Right lung (tissue), 10 donors: ENCODE results near the gene MAP2K6. TPM values are rescaled to one million over a fixed set of nuclear protein-coding genes. Genes with fewer than 3 reads are reported as not detected.

Source experiments
- DNase-seq, 2 donors: peaks; one replicate each; pipeline ENCODE4 v3.0.0-alpha.2; 2013
- long read RNA-seq, 8 donors: transcript quantifications; one replicate each; lab custom pipeline, GENCODE V29; 2026
- polyA plus RNA-seq, 5 donors: library from polyadenylated mRNA; unstranded; fragments of 120-200 nt; gene quantifications; one replicate each; pipeline versions ENCODE4 v1.2.1 to v1.2.3, GENCODE V29; 2013; ENCODE audit warnings: inconsistent platforms in 1 of 5, low replicate concordance in 1 of 5; ENCODE audit not compliant: insufficient read length in 5 of 5, insufficient read depth in 1 of 5

The MAP2K6 gene
- polyA plus RNA-seq = 10 to 100 TPM; 14.5 to 25.0 (median 23.4) TPM
- long read RNA-seq, donor 1, full-length matches to known transcripts = 3 of 3 reads
- long read RNA-seq, donor 1, partial matches to known transcripts = 0 of 3 reads
- long read RNA-seq, donor 1, other reads (novel, unspliced or antisense) = 0 of 3 reads
- long read RNA-seq, donor 2, full-length matches to known transcripts = 5 of 5 reads
- long read RNA-seq, donor 2, partial matches to known transcripts = 0 of 5 reads
- long read RNA-seq, donor 2, other reads (novel, unspliced or antisense) = 0 of 5 reads
- long read RNA-seq, donor 3, full-length matches to known transcripts = 4 of 4 reads
- long read RNA-seq, donor 3, partial matches to known transcripts = 0 of 4 reads
- long read RNA-seq, donor 3, other reads (novel, unspliced or antisense) = 0 of 4 reads
- long read RNA-seq, donor 4, full-length matches to known transcripts = 2 of 2 reads
- long read RNA-seq, donor 4, partial matches to known transcripts = 0 of 2 reads
- long read RNA-seq, donor 4, other reads (novel, unspliced or antisense) = 0 of 2 reads
- long read RNA-seq, donor 5, full-length matches to known transcripts = 1 of 1 reads
- long read RNA-seq, donor 5, partial matches to known transcripts = 0 of 1 reads
- long read RNA-seq, donor 5, other reads (novel, unspliced or antisense) = 0 of 1 reads
- long read RNA-seq, donor 6, full-length matches to known transcripts = 3 of 3 reads
- long read RNA-seq, donor 6, partial matches to known transcripts = 0 of 3 reads
- long read RNA-seq, donor 6, other reads (novel, unspliced or antisense) = 0 of 3 reads
- long read RNA-seq, donor 7, partial matches to known transcripts = 0 of 2 reads
- long read RNA-seq, donor 7, other reads (novel, unspliced or antisense) = 0 of 2 reads
- long read RNA-seq, donor 8, full-length matches to known transcripts = 1 of 1 reads
- long read RNA-seq, donor 8, partial matches to known transcripts = 0 of 1 reads
- long read RNA-seq, donor 8, other reads (novel, unspliced or antisense) = 0 of 1 reads

DNA sequence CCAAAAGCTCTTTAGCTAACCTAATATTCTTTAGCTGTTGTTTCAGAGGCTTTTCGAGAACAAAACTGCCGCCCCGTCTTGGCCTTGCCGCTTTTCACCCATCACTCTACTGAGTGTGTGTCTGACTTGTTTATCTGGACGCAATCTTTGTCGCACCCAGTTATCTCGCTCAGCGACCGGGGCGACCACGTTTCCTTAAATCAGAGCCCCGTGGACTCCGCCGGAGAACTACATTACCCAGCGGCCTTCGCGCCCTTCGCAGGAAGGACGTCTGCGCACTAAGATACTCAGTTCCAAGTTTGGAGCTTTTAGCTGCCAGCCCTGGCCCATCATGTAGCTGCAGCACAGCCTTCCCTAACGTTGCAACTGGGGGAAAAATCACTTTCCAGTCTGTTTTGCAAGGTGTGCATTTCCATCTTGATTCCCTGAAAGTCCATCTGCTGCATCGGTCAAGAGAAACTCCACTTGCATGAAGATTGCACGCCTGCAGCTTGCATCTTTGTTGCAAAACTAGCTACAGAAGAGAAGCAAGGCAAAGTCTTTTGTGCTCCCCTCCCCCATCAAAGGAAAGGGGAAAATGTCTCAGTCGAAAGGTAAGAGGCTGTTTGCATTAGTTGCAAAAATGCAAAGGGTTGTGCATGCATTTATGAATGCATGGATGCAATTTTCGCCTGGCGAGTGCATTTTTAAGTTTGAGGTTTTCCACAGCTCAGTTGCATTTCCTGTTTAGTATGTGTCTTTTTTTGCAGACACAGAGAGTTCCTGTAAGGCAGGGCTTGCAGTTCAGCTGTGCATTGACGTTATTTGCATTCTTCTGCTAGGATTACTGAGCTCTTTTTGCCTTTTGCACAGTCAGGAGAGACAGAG lies at the start of gene MAP2K6:
MAP2K6 (plus strand) TSS at position 290 of the 867 bp plus-strand sequence; CDS start at position 578, 288 bp downstream.
- peak; percentile 73 to 78 for DNase-seq

DNA sequence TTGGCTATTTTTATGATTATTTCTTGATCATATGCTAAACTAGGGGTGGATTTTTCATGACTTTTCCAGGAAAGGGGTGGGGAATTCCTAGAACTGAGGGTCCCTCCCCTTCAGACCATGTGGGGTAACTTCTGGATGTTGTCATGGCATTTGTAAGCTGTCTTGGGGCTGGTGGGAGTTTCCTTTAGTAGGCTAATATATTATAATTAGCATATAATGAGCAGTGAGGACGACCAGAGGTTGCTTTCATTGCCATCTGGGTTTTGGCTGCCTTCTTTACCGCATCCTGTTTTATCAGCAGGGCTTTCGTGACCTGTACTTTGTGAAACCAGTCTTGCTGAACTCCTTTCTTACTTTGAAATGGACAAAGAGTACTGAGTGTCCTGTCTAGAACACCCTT lies 47.2 kb upstream of the MAP2K6 start:
- no peak for DNase-seq

DNA sequence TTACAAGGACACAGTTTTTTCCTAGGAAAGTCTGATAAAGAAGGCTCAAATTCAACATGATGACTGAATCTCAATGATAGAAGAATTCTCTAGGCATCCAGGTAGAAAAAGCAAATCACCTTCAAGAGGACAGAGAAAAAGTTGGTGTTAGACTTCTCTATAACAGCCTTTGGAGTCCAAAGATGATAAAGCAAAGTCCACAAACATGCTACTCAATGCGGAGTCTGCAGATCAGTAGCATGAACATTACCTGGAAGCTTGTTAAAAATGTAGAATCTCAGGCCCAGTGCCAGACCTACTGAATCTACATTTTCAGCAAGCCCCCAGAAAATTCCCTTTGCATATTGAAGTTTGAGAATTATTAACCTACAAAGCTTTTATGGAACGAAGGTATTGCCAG lies 41.4 kb upstream of the MAP2K6 start:
- no peak for DNase-seq

DNA sequence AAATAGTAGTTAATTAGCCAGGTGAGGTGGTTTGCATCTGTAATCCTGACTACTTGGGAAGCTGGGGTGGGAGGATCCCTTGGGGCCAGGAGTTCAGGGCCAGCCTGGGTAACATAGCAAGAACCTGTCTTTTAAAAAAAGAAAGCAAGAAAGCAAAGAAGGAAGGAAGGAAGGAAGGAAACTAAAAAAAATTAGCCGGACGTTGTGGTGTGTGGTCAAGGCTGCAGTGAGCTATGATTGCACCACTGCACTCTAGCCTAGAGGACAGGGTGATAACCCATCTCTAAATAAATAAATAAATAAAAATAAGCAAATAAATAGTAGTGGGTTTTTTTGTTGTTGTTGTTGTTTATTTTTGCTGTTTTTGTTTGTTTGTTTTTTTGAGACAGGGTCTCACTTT lies 39.3 kb upstream of the MAP2K6 start:
- no peak for DNase-seq

DNA sequence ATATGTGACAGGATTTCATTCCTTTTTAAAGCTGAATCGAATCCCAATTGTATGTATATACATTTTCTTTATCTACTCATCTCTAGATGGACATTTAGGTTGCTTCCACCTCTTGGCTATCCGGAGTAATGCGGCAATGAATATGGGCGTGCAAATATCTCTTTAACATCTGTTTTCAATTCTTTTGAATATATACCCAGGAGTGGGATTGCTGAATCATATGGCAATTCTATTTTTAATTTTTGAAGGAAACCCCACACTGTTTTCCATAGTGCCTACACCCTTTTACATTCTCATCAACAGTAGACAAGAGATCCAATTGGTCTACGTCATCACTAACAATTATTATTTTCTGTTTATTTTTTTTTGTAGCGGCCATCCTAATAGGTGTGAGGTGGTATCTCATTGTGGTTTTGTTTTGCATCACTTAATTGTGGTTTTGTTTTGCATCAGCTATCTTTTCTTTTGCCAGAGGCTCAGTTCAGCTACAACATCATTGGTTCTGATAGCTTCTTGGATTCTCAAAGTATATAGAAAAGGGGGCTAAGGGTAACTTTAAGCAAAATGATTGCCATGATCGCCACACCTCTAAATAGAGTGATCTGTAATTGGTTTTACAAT lies 25.6 kb upstream of the MAP2K6 start:
- no peak for DNase-seq

DNA sequence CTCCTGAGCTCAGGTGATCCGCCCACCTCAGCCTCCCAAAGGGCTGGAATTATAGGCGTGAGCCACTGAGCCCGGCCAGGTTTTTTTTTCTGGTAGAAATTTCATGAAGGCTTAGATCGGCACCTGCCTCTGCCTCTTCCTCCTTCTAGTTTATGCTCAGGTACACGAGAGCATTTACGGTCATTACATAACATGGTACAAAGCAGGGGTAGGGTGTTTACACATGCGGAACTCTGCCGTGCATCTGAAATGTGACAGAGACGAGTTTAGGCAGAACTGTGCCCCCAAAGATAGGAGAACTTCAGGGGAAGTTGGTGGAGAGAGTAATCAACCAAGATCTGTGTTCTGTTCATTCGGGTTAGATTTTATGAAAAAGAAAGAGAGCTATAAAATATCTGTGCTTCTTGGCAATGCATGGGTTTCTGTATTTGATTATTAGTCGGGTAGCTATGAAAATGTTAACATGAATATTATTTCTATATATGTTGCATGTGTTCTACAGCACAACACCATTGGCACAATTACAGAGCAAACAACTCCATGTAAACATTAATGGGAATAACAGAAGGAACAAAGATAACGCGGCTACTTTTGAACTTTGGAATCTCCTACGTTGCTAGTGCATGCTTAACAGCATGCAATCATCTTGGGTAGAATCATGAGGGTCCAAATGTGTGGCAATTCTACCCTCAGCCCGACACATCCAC lies 23.5 kb upstream of the MAP2K6 start:
- DNase-seq = no peak

DNA sequence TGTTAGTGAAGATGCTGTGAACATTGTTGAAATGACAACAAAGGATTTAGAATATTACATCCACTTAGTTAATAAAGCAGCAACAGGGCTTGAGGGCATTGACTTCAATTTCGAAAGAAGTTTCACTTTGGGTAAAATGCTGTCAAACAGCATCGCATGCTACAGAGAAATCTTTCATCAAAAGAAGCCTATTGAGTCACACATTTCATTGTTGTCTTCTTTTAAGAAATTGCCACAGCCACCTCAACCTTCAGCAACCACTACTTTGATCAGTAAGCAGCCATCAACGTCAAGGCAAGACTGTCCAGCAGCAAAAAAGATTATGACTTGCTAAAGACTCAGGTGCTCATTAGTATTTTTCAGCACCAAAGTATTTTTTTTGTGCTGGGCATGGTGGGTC lies 13.2 kb upstream of the MAP2K6 start:
- DNase-seq = no peak

DNA sequence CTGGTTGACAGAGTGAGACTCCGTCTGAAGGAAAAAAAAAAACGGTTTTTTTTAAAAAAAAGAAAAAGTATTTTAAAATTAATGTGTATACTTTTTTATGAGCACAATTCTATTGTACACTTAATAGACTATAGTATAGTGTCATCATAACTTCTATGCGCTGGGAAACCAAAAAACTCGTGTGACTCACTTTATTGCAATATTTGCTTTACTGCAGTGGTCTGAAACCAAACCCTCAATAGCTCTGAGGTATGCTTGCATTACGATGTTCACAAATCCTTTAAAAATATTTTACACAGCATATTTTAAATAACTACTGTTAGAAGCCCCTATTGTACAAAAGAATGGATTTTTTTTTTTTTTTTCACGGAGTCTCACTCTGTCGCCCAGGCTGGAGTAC lies 12.4 kb upstream of the MAP2K6 start:
- no peak for DNase-seq

DNA sequence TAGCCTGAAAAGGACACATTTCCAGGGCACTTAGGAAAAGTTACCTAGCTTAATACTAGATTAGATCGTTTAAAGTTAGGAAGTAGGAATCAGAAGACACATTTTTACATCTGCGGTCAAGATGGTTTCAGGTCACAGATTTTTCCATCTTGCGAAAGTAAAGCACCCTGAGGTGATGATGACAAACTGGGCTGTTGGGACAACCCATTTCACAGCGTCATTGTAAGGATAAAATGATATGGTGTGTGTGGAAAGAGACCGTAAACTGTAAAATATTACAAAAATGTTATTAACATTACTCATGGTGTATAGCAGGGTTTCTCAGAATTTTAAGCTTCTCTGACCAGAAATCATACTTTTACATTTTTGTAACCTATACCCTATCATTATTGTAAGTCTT lies 10.1 kb upstream of the MAP2K6 start:
- DNase-seq = no peak

DNA sequence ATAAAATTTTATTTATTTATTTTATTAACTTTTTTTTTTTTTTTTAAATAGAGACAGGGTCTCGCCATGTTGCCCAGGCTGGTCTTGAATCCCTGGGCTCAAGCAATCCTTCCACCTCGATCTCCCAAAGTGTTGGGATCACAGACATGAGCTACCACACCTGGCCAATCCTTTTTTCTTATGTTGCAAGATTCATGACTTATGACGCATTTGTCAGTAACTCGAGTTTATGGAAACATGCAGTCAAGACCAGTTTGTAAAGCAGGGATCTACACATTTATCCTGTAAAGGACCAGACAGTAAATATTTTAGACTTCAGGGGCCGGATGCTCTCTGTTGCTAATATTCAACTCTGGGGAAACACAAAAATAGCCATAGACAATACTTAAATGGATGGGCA lies 9.4 kb upstream of the MAP2K6 start:
- DNase-seq = no peak

DNA sequence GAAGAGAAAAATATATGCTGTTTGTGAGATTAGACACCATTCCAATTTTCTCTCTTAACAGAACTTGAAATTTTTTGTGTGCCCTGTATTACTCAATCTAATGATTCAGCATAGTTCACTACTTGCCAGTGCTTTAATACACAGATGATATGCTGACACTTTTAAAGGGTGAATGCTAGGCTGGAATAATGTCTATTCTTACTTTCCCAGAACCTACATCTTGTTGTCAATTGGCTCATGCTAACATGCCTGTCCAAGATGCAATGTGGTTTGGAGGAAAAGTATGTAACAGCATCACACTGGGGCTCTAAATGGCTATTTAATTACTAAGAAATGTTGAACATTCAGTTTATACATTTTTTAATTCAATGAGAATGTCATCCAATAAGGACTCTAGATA lies 7.6 kb upstream of the MAP2K6 start:
- no peak for DNase-seq

DNA sequence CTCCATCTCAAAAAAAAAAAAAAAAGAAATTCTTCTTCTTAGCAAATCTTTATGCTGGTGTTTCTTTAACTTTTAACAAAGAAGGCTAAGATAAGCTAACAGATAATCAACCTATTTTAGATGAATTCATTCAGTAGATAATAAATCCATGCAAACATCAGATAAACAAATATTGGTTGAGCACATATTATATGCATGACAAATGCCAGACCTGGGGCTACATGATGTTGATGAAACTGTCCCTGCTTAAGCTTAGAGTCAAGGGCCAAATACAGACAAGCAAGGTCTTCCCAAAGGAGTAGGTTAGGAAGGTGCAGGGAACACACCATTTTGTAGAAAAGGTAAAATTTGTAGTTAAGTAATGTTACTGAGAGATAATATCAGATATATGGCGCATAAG lies 6.7 kb upstream of the MAP2K6 start:
- no peak for DNase-seq

DNA sequence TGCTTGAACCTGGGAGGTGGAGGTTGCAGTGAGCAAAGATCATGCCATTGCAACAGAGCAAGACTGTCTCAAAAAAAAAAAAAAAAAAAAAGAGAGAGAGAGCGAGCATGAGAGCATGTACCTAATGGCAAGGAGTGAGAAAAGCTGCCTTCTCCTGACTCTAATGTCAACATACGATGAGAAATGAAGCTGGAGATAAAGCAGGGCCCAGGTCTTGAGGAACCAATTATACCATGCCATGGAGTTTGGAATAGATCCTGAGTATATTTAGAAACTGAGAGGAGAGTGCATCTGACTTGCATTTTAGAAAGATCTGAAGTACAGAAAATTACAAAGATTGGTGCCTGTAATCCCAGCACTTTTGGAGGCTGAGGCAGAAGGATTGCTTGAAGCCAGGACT lies 3.8 kb upstream of the MAP2K6 start:
- no peak for DNase-seq

DNA sequence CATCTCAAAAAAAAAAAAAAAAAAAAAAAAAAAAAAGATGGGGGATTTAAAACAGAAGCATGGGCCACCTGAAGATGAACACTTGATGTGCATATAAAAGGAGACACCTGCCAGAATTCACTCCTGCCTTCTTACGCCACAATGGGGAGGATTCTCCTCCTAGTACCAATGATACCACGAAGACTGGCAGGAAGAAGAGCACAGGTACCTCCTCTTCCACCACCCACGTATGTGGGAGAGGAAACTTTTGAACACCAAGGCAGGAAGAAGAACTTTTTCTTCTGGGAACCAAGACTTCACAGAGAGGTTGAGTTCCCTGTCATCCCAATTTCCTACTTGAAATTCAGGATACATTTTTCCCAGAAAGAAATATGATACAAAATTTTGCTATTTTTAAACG lies 2.7 kb upstream of the MAP2K6 start:
- DNase-seq = no peak

DNA sequence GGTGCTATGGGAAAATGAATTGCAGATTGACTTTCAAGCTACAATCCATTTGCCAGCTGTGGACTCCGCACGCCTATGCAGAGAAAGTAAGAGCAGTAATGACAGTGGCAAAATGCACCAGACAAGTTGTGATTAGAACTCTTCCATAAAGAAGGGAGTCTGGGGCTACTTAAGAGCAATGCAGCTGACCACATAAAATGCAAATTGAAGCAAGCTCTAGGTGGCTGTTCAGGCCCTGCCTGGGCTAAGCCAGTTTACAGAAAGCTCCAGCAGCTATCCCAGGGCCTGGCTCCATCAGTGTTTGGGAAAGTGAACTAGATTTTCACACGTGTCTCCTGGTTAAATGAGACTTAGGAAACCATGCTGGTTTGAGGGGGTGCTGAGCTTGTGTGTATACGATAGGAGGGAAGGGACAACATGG lies 2.2 kb upstream of the MAP2K6 start:
- no peak for DNase-seq

DNA sequence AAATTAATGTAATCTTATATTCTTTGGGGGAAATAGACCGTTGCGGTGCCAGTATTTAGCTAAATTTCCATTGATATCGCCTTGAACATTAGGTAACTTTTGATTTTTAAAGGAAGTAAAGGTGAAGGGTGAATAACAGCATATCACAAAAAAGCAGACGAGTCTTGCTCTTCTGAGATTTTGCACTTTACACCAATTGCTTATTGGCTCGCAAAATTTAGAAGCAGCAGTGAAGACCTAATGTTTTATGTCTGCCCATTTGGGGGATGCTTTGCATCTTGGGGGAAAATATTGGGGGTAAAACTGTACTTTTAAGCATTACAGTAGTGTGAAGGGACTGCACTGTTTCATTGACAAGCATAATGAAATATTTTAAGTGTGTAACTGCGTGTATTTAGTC lies 934 bp downstream of the MAP2K6 start:
- no peak for DNase-seq

DNA sequence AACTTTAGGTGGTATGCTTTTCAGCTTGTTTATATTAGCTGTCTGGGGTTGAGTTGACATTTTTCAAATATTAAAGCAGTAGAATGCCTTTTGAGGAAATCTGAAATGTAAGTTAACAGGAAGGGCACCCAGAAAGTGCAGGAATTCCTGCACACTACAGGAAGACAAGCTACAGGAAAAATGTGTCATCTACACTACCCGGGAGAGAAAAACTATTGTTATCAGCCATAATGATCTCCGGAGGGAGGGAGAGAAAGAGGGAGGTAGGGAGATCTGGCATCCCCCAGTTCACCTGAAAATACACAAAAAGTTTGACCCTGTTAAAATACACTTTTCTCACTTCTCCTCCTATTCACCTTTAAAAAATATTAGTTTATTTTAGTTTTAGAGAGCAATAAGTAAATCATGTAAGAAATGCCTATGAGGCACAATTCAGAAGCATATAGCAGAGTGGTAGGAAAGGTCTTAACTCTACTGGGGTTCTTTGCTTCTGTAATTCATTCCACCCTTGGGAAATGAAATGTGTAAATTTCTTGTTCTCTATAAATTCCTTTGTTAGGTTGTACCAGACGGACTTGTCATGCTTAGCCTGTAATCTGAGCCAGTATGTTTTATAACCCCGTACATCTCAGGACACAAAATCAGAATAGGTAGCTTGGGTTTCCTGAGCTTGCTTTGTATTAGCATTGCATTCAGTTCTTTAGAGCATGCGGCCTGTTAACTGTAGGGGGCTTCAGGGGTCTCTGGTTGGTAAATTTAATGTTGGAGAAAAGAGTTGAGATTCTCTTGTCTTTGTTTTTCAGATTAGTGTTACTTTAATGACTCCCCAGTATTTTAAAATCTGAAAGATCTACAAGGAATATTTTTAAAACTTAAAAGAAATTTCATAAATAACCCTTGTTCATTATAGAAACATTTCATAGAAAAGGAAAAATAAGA lies 3.3 kb downstream of the MAP2K6 start:
- no peak for DNase-seq

DNA sequence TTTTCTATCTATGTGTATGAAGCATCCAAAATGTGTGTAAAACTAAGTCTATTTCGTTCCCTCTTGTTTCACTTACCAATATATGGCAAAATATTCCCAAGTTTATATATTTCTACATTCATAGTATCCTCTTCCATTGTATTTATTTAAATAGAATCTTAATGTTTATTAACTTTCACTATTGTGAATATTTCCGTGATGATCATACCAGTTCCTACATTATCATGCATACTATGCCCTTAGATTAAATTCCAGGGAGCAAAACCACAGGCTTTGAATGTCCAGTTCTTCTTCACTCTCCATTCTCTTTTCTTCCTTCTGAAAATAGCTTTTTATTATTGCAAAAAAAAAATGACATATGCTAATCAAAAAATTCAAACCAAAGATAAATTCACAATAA lies 4.0 kb downstream of the MAP2K6 start:
- no peak for DNase-seq

DNA sequence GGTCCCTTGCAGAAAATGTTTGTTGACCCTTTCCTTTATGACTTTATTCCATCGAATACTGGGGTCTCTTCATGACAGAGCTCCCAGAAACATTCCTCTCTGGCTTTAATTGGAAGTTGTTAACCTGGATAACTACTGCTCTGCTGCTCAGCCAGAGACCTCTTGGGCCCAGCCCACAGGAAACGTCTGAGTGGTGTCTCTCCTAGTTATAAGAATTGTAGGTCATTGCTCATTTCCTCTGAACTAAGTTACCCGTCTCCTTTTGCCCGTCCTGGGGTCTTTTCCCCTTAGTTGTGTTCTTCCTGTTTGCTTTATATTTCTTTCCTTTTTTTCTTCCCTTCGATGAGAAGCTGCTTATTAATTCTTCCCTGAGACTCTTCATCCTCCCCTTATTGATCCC lies 9.0 kb downstream of the MAP2K6 start:
- no peak for DNase-seq
